Ishikawa (cell line): ENCODE data around the gene SERPINB3.

Experiments used
- NFIC ChIP-seq: IDR thresholded peaks from 2 replicates; pipeline ENCODE4 v1.6.1; 2012
- RAD21 ChIP-seq: IDR thresholded peaks from 2 replicates; pipeline ENCODE4 v1.6.1; 2012; ENCODE audit warnings: low read depth
- TCF12 ChIP-seq: IDR thresholded peaks from 2 replicates; pipeline ENCODE4 v1.6.1; 2012; ENCODE audit warnings: low read depth
- USF1 ChIP-seq: IDR thresholded peaks from 2 replicates; pipeline ENCODE4 v1.6.1; 2012
- YY1 ChIP-seq: IDR thresholded peaks from 2 replicates; pipeline ENCODE4 v1.6.1; 2012; ENCODE audit warnings: low read depth
- TF ChIP-seq, protein P1 (sequence below): IDR thresholded peaks from 2 replicates; pipeline ENCODE4 v1.6.1; 2012

DNA sequence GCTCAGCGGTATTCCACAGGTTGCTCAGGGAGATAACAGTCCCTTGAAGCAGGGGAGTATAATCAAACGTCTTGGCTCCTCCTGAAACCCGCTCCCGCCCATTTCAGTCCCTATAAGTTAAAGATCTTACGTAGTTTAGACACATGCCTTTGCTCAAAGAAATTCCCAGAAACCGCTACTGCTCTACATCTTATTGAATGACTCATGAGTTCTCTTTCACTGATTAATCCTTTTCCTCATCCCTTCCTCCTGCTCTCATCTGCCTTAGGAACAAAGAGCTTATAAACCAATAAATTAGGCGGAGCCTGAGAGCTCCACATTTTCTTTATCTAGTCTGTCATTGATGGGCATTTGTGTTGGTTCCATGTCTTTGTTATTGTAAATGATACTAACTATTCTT lies 13.5 kb downstream of the SERPINB3 start:
- TF ChIP-seq RAD21 (no peak), USF1 (no peak), TCF12 (no peak), YY1 (no peak), NFIC (no peak)
- TF ChIP-seq, protein P1, sequence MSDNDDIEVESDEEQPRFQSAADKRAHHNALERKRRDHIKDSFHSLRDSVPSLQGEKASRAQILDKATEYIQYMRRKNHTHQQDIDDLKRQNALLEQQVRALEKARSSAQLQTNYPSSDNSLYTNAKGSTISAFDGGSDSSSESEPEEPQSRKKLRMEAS, result no peak
